HEK293 (cell line): ENCODE data around the gene MON1B.

Source experiments
- CTCF ChIA-PET: fragments of 350-600 bp; formaldehyde crosslinking; extraction: SDS; loops from one replicate; lab custom pipeline; 2021; ENCODE audit warnings: antibody characterized with exemption; lab: Yijun Ruan, JAX
- POLR2A ChIA-PET: fragments of 300-600 bp; formaldehyde crosslinking; extraction: SDS; loops from one replicate; lab custom pipeline; 2020; ENCODE audit warnings: antibody characterized with exemption, inconsistent platforms; lab: Yijun Ruan, JAX
- H3K27ac ChIP-seq: fragments of 200-500 bp; sonication (Bioruptor generic); 2 replicates; pipeline ENCODE4 v1.5.1; 2014; ENCODE audit warnings: low read depth, low read length, control low read depth, inconsistent platforms; ENCODE audit errors: extremely low read depth
- H3K36me3 ChIP-seq, 2 experiments: fragments of 200-500 bp in 1 of 2; sonication (Bioruptor generic) in 1 of 2; 1 replicate in 1 of 2; 2 replicates in 1 of 2; pipeline ENCODE4 v1.5.1; 2014 to 2017; ENCODE audit warnings: inconsistent platforms in 2 of 2, low read length in 2 of 2; ENCODE audit not compliant: control insufficient read depth in 2 of 2, insufficient read depth in 1 of 2
- H3K4me1 ChIP-seq: fragments of 200-500 bp; sonication (Bioruptor generic); 2 replicates; pipeline ENCODE4 v1.5.1; 2014; ENCODE audit warnings: mild to moderate bottlenecking, low read length, inconsistent platforms; ENCODE audit not compliant: control insufficient read depth, insufficient read depth
- H3K4me3 ChIP-seq: 2 replicates; pipeline ENCODE4 v1.5.1; 2011; ENCODE audit warnings: low read depth, mild to moderate bottlenecking, control low read depth, low read length, moderate library complexity
- H3K9me3 ChIP-seq: fragments of 200-500 bp; sonication (Bioruptor generic); 2 replicates; pipeline ENCODE4 v1.5.1; 2014; ENCODE audit warnings: low read depth, low read length, inconsistent platforms; ENCODE audit not compliant: control insufficient read depth, insufficient read depth
- BCL11A ChIP-seq: fragments of 450-650 bp; formaldehyde crosslinking; IDR thresholded peaks from 2 replicates; pipeline ENCODE4 v1.5.1; 2016; ENCODE audit warnings: low read depth, missing biosample characterization, missing genetic modification characterization
- CTCF ChIP-seq: fragments of 450-650 bp; formaldehyde crosslinking; IDR thresholded peaks from 2 replicates; pipeline ENCODE4 v1.5.1; 2016; ENCODE audit warnings: missing biosample characterization, missing genetic modification characterization
- EGR2 ChIP-seq: fragments of 450-650 bp; formaldehyde crosslinking; IDR thresholded peaks from 2 replicates; pipeline ENCODE4 v1.5.1; 2016; ENCODE audit warnings: low read depth, missing biosample characterization, missing genetic modification characterization
- ELK4 ChIP-seq: IDR thresholded peaks from 2 replicates; pipeline ENCODE4 v1.6.1; 2011; ENCODE audit warnings: mild to moderate bottlenecking, low read depth, low read length, borderline replicate concordance
- HOXA7 ChIP-seq: sonication (generic); formaldehyde crosslinking; IDR thresholded peaks from 2 replicates; pipeline ENCODE4 v1.8.1; 2022; ENCODE audit warnings: missing genetic modification reagents, borderline replicate concordance
- HOXD13 ChIP-seq: sonication (generic); formaldehyde crosslinking; IDR thresholded peaks from 2 replicates; pipeline ENCODE4 v1.8.0; 2022; ENCODE audit warnings: missing genetic modification reagents, borderline replicate concordance
- IKZF3 ChIP-seq: fragments of 450-650 bp; IDR thresholded peaks from 2 replicates; pipeline ENCODE4 v1.5.0; 2018; ENCODE audit warnings: missing biosample characterization, mild to moderate bottlenecking, missing genetic modification characterization, moderate library complexity
- KLF10 ChIP-seq: fragments of 450-650 bp; IDR thresholded peaks from 2 replicates; pipeline ENCODE4 v1.5.1; 2018; ENCODE audit warnings: missing biosample characterization, mild to moderate bottlenecking, missing genetic modification characterization
- SALL2 ChIP-seq: fragments of 450-650 bp; formaldehyde crosslinking; IDR thresholded peaks from 2 replicates; pipeline ENCODE4 v1.5.0; 2017; ENCODE audit warnings: missing biosample characterization, mild to moderate bottlenecking, missing genetic modification characterization, borderline replicate concordance
- YY1 ChIP-seq: fragments of 450-650 bp; formaldehyde crosslinking; IDR thresholded peaks from 2 replicates; pipeline ENCODE4 v1.5.1; 2018; ENCODE audit warnings: missing biosample characterization, missing genetic modification characterization
- ZBTB8A ChIP-seq: fragments of 450-650 bp; formaldehyde crosslinking; IDR thresholded peaks from 2 replicates; pipeline ENCODE4 v1.5.1; 2016; ENCODE audit warnings: missing biosample characterization, missing genetic modification characterization
- ZFP69B ChIP-seq: fragments of 450-650 bp; formaldehyde crosslinking; IDR thresholded peaks from 2 replicates; pipeline ENCODE4 v1.5.1; 2016; ENCODE audit warnings: missing biosample characterization, missing genetic modification characterization
- ZNF140 ChIP-seq: fragments of 450-650 bp; formaldehyde crosslinking; IDR thresholded peaks from 2 replicates; pipeline ENCODE4 v1.5.1; 2016; ENCODE audit warnings: missing biosample characterization, missing genetic modification characterization
- ZNF169 ChIP-seq: fragments of 450-650 bp; formaldehyde crosslinking; IDR thresholded peaks from 2 replicates; pipeline ENCODE4 v1.5.1; 2016; ENCODE audit warnings: missing biosample characterization, missing genetic modification characterization
- ZNF341 ChIP-seq: fragments of 450-650 bp; formaldehyde crosslinking; IDR thresholded peaks from 2 replicates; pipeline ENCODE4; 2016; ENCODE audit warnings: low read depth, missing biosample characterization, missing genetic modification characterization
- ZNF394 ChIP-seq: fragments of 450-650 bp; formaldehyde crosslinking; IDR thresholded peaks from 2 replicates; pipeline ENCODE4 v1.5.1; 2016; ENCODE audit warnings: missing biosample characterization, missing genetic modification characterization, mild to moderate bottlenecking, moderate library complexity, borderline replicate concordance
- ZNF423 ChIP-seq: fragments of 450-650 bp; formaldehyde crosslinking; IDR thresholded peaks from 2 replicates; pipeline ENCODE4 v1.5.1; 2016; ENCODE audit warnings: missing biosample characterization, missing genetic modification characterization
- ZNF549 ChIP-seq: fragments of 450-650 bp; IDR thresholded peaks from 2 replicates; pipeline ENCODE4 v1.5.1; 2018; ENCODE audit warnings: missing biosample characterization, missing genetic modification characterization, mild to moderate bottlenecking, inconsistent platforms, moderate library complexity
- ZNF677 ChIP-seq: fragments of 450-650 bp; IDR thresholded peaks from 2 replicates; pipeline ENCODE4 v1.5.0; 2018; ENCODE audit warnings: missing biosample characterization, mild to moderate bottlenecking, missing genetic modification characterization, moderate library complexity
- ZNF704 ChIP-seq: fragments of 450-650 bp; formaldehyde crosslinking; IDR thresholded peaks from 2 replicates; pipeline ENCODE4 v1.5.1; 2016; ENCODE audit warnings: missing biosample characterization, missing genetic modification characterization
- ZNF76 ChIP-seq: fragments of 450-650 bp; formaldehyde crosslinking; IDR thresholded peaks from 2 replicates; pipeline ENCODE4; 2016; ENCODE audit warnings: low read depth, missing biosample characterization, missing genetic modification characterization, borderline replicate concordance
- ZNF768 ChIP-seq: fragments of 450-650 bp; formaldehyde crosslinking; IDR thresholded peaks from 2 replicates; pipeline ENCODE4 v1.5.1; 2018; ENCODE audit warnings: missing biosample characterization, mild to moderate bottlenecking, missing genetic modification characterization
- ZNF777 ChIP-seq: fragments of 450-650 bp; formaldehyde crosslinking; IDR thresholded peaks from 2 replicates; pipeline ENCODE4 v1.5.1; 2017; ENCODE audit warnings: missing biosample characterization, missing genetic modification characterization, borderline replicate concordance

MON1B gene

GRCh38 chr16:77233799-77234519 is 43.0 kb downstream of the MON1B start:
- no peaks in the 10 kb centered on the region for H3K9me3 ChIP-seq
- ChIA-PET CTCF (interaction anchor here (0.6 to 11.2 kb wide), 3 partner anchors 204 to 427 kb away, joined by 3 to 247 read pairs (median 3); no protein-coding TSS in a partner anchor), POLR2A (no interaction called here)

GRCh38 chr16:77234611-77235010 is 43.6 kb downstream of the MON1B start:
- Histone ChIP-seq H3K27ac (no peak overlapping the region), H3K9me3 (no peaks in the 10 kb centered on the region), H3K36me3 (no peaks in the 10 kb centered on the region), H3K4me1 (peaks cover 13% of the 10 kb centered on the region), H3K4me3 (no peak overlapping the region)
- TF ChIP-seq HOXA7 (CRISPR knock-in tag) (no peak), ZNF704 (no peak), YY1 (tag by site-specific recombination) (no peak), ZNF394 (tag by site-specific recombination) (no peak), ZFP69B (tag by site-specific recombination) (no peak), IKZF3 (no peak), SALL2 (tag by site-specific recombination) (no peak), HOXD13 (no peak), ZNF423 (tag by site-specific recombination) (no peak), ELK4 (no peak), ZNF549 (tag by site-specific recombination) (no peak), ZNF341 (no peak), ZNF768 (tag by site-specific recombination) (no peak), ZNF76 (tag by site-specific recombination) (no peak), ZNF140 (tag by site-specific recombination) (no peak)
- CTCF ChIA-PET: interaction anchor here (0.6 to 11.2 kb wide), 7 partner anchors 200 to 427 kb away, joined by 3 to 247 read pairs (median 5); partner anchors contain the start of gene ADAMTS18
- POLR2A ChIA-PET: interaction anchor here (0.5 kb wide), 1 partner anchor 851 kb away, joined by 3 read pairs; no protein-coding TSS in a partner anchor

More at GRCh38 chr16:77233799-77234519, 43.0 kb downstream of the MON1B start:
- H3K4me1 ChIP-seq: peaks cover 11% of the 10 kb centered on the region
- H3K4me3 ChIP-seq: no peak overlapping the region
- no peak overlapping the region for H3K27ac ChIP-seq
- TF ChIP-seq ZNF169 (tag by site-specific recombination) (no peak), KLF10 (tag by site-specific recombination) (no peak), ZNF76 (tag by site-specific recombination) (no peak)
- H3K36me3 ChIP-seq: no peaks in the 10 kb centered on the region

- CTCF ChIA-PET: interaction anchor here (0.6 to 11.2 kb wide), 40 partner anchors 10 to 1010 kb away, joined by 3 to 247 read pairs (median 4); partner anchors contain the start of gene WWOX
- H3K4me3 ChIP-seq: no peak overlapping the region
- H3K4me1 ChIP-seq: peaks cover 18% of the 10 kb centered on the region
- H3K36me3 ChIP-seq: no peaks in the 10 kb centered on the region
- no peaks in the 10 kb centered on the region for H3K9me3 ChIP-seq
- POLR2A ChIA-PET: interaction anchor here (0.7 kb wide), 1 partner anchor 353 kb away, joined by 3 read pairs; no protein-coding TSS in a partner anchor
- H3K27ac ChIP-seq: no peak overlapping the region
- TF ChIP-seq ZNF777 (tag by site-specific recombination): no peak
- peak; percentile 100 for TF ChIP-seq CTCF
- 0 out of 2 replicates have a peak, but pooled peaks have one; percentile 18 for TF ChIP-seq ZBTB8A (tag by site-specific recombination)
- no peak for TF ChIP-seq ZNF677 (tag by site-specific recombination)
- no peak for TF ChIP-seq BCL11A (tag by site-specific recombination)
- TF ChIP-seq EGR2 (tag by site-specific recombination): peak; percentile 60; the same call in 1 of the 2 replicates
Observed at GRCh38 chr16:77236063-77236511, 45.1 kb downstream of the MON1B start.
